Measurements from ENCODE around the gene MANEAL. TPM values are rescaled to one million over a fixed set of nuclear protein-coding genes. Genes with fewer than 3 reads are reported as not detected.

Gene MANEAL
- total RNA-seq, 2 experiments from 2014 or later, result 2.6 to 4.5 TPM

- peaks cover 23% of the 10 kb centered on the region for H3K4me1 Mint-ChIP-seq
- no peaks in the 10 kb centered on the region for H3K27me3 Mint-ChIP-seq
- ATAC-seq, result no peak
- no peak overlapping the region for H3K27ac Mint-ChIP-seq
- CTCF ChIA-PET, result interaction anchor here (2.7 kb wide), 1 partner anchor 36 kb away, joined by 13 read pairs; the partner anchor contains the start of gene MTF1
- no peaks in the 10 kb centered on the region for H3K9me3 Mint-ChIP-seq (ENCODE audit: low read depth)
- H3K4me3 Mint-ChIP-seq, result no peak overlapping the region
- DNase-seq, result no peak
- peaks cover 31% of the 10 kb centered on the region for H3K36me3 Mint-ChIP-seq
Observed at GRCh38 chr1:37824001-37824400, 30.4 kb downstream of the MANEAL start.

DNA sequence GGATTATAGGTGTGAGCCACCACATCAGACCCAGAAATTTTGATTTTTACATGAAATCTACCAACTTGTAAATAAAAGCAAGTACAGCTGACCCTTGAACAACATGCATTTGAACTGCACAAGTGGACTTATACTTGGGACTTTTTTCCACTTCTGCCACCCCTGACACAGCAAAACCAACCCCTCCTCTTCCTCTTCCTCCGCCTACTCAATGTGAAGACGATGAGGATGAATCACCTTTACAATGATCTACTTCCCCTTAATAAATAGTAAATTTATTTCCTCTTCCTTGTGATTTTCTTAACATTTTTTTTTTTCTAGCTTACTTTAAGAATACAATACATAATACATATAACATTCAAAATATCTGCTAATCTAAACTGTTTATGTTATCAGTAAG, 31.9 kb downstream of the MANEAL start:
- Mint-ChIP-seq H3K27ac (peak overlapping the region; percentile 43), H3K4me3 (no peak overlapping the region), H3K36me3 (peaks cover 29% of the 10 kb centered on the region), H3K9me3 (ENCODE audit: low read depth) (no peaks in the 10 kb centered on the region), H3K4me1 (peaks cover 23% of the 10 kb centered on the region), H3K27me3 (no peaks in the 10 kb centered on the region)
- ATAC-seq, result no peak
- DNase-seq, result no peak
- CTCF ChIA-PET, result no interaction called here

DNA sequence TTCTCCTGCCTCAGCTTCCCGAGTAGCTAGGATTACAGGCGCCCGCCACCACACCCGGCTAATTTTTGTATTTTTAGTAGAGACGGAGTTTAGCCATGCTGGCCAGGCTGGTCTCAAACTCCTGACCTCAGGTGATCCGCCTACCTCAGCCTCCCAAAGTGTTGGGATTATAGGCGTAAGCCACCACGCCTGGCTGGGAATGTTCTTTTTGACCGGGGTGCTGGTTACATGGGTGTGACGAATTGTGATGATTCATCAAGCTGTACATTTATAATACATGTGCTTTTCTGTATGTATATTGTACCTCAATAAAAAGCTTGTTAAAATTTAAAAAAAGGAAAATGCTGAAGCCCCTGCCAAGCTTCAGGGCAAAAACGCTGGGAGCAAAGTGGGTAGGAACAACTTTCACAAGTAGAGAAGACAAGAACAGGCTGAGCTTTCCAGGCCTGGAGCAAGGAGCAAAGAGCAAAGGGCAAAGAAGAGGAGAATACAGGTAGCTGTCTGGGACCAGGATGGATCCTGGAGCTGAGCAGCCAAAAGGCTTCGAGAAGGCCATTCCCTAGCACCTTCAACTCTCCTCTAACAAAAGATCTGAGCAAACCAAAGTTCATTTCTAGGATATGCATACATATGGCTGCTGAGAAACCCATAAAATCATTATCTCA, 34.9 kb downstream of the MANEAL start:
- Mint-ChIP-seq H3K27ac (no peak overlapping the region), H3K4me3 (no peak overlapping the region), H3K36me3 (peaks cover 28% of the 10 kb centered on the region), H3K4me1 (peaks cover 11% of the 10 kb centered on the region), H3K9me3 (ENCODE audit: low read depth) (no peaks in the 10 kb centered on the region), H3K27me3 (no peaks in the 10 kb centered on the region)
- ATAC-seq (no peak), DNase-seq (no peak)
- CTCF ChIA-PET, result no interaction called here

- CTCF ChIA-PET, result interaction anchor here (1.1 to 2.6 kb wide), 2 partner anchors 16 to 28 kb away, joined by 6 read pairs; partner anchors contain the start of gene MTF1
- H3K4me1 Mint-ChIP-seq, result no peaks in the 10 kb centered on the region
- no peak for ATAC-seq
- H3K9me3 Mint-ChIP-seq (ENCODE audit: low read depth), result no peaks in the 10 kb centered on the region
- no peak overlapping the region for H3K27ac Mint-ChIP-seq
- DNase-seq, result no peak
- H3K36me3 Mint-ChIP-seq, result peaks cover 39% of the 10 kb centered on the region
- H3K27me3 Mint-ChIP-seq, result no peaks in the 10 kb centered on the region
- H3K4me3 Mint-ChIP-seq, result no peak overlapping the region
Observed at GRCh38 chr1:37831109-37831508, 37.5 kb downstream of the MANEAL start.

DNA sequence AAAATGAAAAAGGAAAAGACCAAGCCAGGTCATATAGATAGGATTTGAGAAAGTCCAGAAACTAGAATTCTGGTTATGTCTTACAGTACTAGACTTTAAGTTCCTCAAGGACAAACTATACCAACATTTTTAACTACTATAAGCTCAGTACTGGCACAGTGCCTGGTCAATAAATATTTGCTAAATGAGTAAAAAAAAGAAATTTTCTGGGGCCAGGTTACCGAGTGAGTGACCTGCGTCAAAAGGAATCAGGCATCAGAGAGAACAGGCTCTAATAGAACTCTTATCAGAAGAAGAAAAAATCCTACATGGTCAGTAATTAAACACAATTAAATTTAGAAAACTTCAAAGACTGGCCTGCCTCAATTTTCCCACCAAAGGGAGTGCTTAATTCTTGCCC, 38.2 kb downstream of the MANEAL start:
- Mint-ChIP-seq H3K36me3 (peaks cover 38% of the 10 kb centered on the region), H3K4me3 (no peak overlapping the region), H3K9me3 (ENCODE audit: low read depth) (no peaks in the 10 kb centered on the region), H3K4me1 (no peaks in the 10 kb centered on the region), H3K27me3 (no peaks in the 10 kb centered on the region), H3K27ac (no peak overlapping the region)
- CTCF ChIA-PET, result interaction anchor here (1.1 to 2.6 kb wide), 2 partner anchors 17 to 28 kb away, joined by 6 read pairs; partner anchors contain the start of gene MTF1
- DNase-seq (no peak), ATAC-seq (no peak)

DNA sequence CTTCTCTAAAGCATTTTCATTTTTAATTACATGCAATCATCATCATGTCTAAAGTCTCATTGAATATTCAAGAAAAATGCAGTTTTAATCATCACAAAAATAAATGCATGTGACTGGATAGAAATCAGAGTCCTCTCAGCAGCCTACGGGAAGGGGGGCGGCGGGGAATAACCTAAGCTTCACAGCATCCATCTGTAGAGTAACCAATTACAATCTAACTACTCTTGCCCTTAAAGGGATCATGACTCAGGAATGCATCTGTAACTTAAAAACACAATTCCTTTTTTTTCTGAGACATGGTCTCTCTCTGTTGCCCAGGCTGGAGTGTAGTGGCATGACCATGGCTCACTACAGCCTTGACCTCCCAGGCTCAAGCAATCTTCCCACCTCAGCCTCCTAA, 43.1 kb downstream of the MANEAL start:
- DNase-seq, result no peak
- Mint-ChIP-seq H3K27me3 (no peaks in the 10 kb centered on the region), H3K36me3 (peaks cover 34% of the 10 kb centered on the region), H3K27ac (no peak overlapping the region), H3K9me3 (ENCODE audit: low read depth) (no peaks in the 10 kb centered on the region), H3K4me1 (no peaks in the 10 kb centered on the region), H3K4me3 (no peak overlapping the region)
- ATAC-seq, result no peak
- CTCF ChIA-PET, result interaction anchor here (1.3 to 1.6 kb wide), 2 partner anchors 23 kb away, joined by 3 to 6 read pairs; partner anchors contain the start of gene MTF1

- no peaks in the 10 kb centered on the region for H3K9me3 Mint-ChIP-seq (ENCODE audit: low read depth)
- peaks cover 10% of the 10 kb centered on the region for H3K4me1 Mint-ChIP-seq
- no peak for DNase-seq
- CTCF ChIA-PET, result no interaction called here
- no peak for ATAC-seq
- H3K36me3 Mint-ChIP-seq, result peaks cover 24% of the 10 kb centered on the region
- H3K27me3 Mint-ChIP-seq, result no peaks in the 10 kb centered on the region
- H3K4me3 Mint-ChIP-seq, result no peak overlapping the region
- no peak overlapping the region for H3K27ac Mint-ChIP-seq
Observed at GRCh38 chr1:37839676-37840075, 46.0 kb downstream of the MANEAL start.

- ATAC-seq, result no peak
- no peaks in the 10 kb centered on the region for H3K9me3 Mint-ChIP-seq (ENCODE audit: low read depth)
Observed at GRCh38 chr1:37840711-37841110, 47.1 kb downstream of the MANEAL start.

DNA sequence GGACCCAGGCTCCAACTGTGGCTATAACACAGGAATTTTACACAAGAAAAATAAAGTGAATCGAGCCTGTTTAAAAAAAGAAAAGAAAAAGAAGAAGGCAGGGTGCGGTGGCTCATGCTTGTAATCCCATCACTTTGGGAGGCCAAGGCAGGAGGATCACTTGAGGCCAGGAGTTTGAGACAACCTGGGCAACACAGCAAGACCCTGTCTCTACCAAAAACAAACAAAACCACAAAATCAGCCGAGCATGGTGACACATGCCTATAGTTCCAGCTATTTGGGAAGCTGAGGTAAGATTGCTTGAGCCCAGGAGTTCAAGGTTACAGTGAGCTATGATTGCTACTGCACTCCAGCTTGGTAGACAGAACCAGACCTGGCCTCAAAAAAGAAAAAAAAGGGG, 48.0 kb downstream of the MANEAL start:
- H3K36me3 Mint-ChIP-seq, result peaks cover 18% of the 10 kb centered on the region
- CTCF ChIA-PET, result interaction anchor here (1.3 kb wide), 1 partner anchor 18 kb away, joined by 3 read pairs; the partner anchor contains the start of gene MTF1
- no peaks in the 10 kb centered on the region for H3K9me3 Mint-ChIP-seq (ENCODE audit: low read depth)
- no peak for ATAC-seq
- H3K27me3 Mint-ChIP-seq, result no peaks in the 10 kb centered on the region
- no peak overlapping the region for H3K4me3 Mint-ChIP-seq
- no peak overlapping the region for H3K27ac Mint-ChIP-seq
- DNase-seq, result no peak
- H3K4me1 Mint-ChIP-seq, result peaks cover 24% of the 10 kb centered on the region

More at GRCh38 chr1:37840711-37841110, 47.1 kb downstream of the MANEAL start:
- CTCF ChIA-PET, result no interaction called here
- Mint-ChIP-seq H3K36me3 (peaks cover 18% of the 10 kb centered on the region), H3K27ac (no peak overlapping the region), H3K4me1 (peaks cover 15% of the 10 kb centered on the region), H3K4me3 (no peak overlapping the region), H3K27me3 (no peaks in the 10 kb centered on the region)
- no peak for DNase-seq

DNA sequence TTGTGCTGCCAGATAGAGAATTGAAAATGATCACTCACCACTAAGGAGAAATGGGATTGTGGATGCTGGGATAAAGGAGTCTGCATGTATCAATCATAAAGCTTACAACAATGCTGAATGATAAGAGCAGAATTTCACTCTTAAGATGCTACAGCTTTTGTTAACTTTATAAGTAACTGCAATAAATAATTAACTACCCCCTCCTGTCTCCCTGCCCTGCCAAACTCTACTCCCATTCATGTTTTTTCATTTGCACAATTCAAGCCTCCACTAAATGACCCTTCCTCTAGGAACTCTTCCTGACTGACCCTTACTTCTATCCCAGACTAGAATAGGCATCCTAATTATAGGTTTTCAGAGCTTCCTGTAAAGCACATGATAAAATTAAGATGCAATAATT, 50.9 kb downstream of the MANEAL start:
- DNase-seq (no peak), ATAC-seq (no peak)
- Mint-ChIP-seq H3K9me3 (ENCODE audit: low read depth) (no peaks in the 10 kb centered on the region), H3K27me3 (no peaks in the 10 kb centered on the region), H3K4me3 (no peak overlapping the region), H3K36me3 (peaks cover 17% of the 10 kb centered on the region), H3K4me1 (peaks cover 35% of the 10 kb centered on the region), H3K27ac (no peak overlapping the region)
- CTCF ChIA-PET, result no interaction called here

DNA sequence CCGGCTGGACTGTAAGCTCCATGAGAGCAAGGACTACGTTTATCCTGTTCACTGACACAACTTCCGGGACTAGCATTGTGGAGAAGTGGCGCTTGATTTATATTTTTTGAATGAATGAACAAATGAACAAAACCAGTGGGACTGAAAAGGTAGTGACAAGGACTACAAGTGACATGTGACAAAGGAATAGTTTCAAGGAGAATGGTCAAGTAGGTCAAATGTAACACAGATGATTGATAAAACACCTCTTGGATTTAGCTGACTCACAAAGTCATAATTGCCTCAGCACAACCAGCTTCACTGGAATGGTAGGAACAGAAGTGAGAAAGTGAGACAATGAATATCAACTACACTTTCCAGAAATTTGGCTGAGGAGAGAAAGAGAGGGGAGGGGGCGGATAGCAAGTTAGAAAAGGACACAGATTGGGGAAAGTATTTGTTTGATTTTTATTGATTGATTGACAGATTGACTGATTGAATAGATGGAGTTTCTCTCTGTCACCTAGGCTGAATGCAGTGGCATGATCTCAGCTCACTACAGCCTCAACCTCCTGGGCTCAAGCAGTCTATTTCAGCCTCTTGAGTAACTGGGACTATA, 51.5 kb downstream of the MANEAL start:
- ATAC-seq (no peak), DNase-seq (no peak)
- Mint-ChIP-seq H3K4me1 (peaks cover 35% of the 10 kb centered on the region), H3K27ac (no peak overlapping the region), H3K4me3 (no peak overlapping the region), H3K27me3 (no peaks in the 10 kb centered on the region), H3K36me3 (peaks cover 17% of the 10 kb centered on the region), H3K9me3 (ENCODE audit: low read depth) (no peaks in the 10 kb centered on the region)
- CTCF ChIA-PET, result interaction anchor here (1.9 kb wide), 1 partner anchor 10 kb away, joined by 5 read pairs; no protein-coding TSS in a partner anchor

GRCh38 chr1:37845786-37846185, 52.1 kb downstream of the MANEAL start:
- Mint-ChIP-seq H3K36me3 (peaks cover 17% of the 10 kb centered on the region), H3K9me3 (ENCODE audit: low read depth) (no peaks in the 10 kb centered on the region), H3K27ac (no peak overlapping the region), H3K4me3 (no peak overlapping the region), H3K27me3 (no peaks in the 10 kb centered on the region), H3K4me1 (peaks cover 35% of the 10 kb centered on the region)
- CTCF ChIA-PET, result interaction anchor here (1.9 to 2.7 kb wide), 2 partner anchors 10 to 14 kb away, joined by 5 to 19 read pairs; partner anchors contain the start of gene MTF1
- DNase-seq (no peak), ATAC-seq (no peak)

GRCh38 chr1:37846647-37847339, 53.1 kb downstream of the MANEAL start:
- peaks cover 17% of the 10 kb centered on the region for H3K36me3 Mint-ChIP-seq
- H3K9me3 Mint-ChIP-seq (ENCODE audit: low read depth), result no peaks in the 10 kb centered on the region
- no peak for ATAC-seq
- DNase-seq, result no peak
- no peaks in the 10 kb centered on the region for H3K27me3 Mint-ChIP-seq
- H3K4me1 Mint-ChIP-seq, result peaks cover 35% of the 10 kb centered on the region
- peak overlapping the region; percentile 47 for H3K27ac Mint-ChIP-seq
- peak overlapping the region; percentile 59 for H3K4me3 Mint-ChIP-seq
- CTCF ChIA-PET, result interaction anchor here (1.9 to 2.7 kb wide), 2 partner anchors 9 to 13 kb away, joined by 5 to 19 read pairs; partner anchors contain the start of gene MTF1

Data from activated CD8-positive, alpha-beta memory T cell treated with anti-CD3 and anti-CD28 coated beads, Interleukin-2, amount 10 ng/mL, durations not matched to agents 7 days and 5 days (primary cell).